Measurements from ENCODE around the gene LRRC32. TPM values are rescaled to one million over a fixed set of nuclear protein-coding genes. Genes with fewer than 3 reads are reported as not detected.

LRRC32 gene
- total and polyA plus RNA-seq, 3 experiments from 2014 or later: 0.06 to 2.8 (median 1.5) TPM

GRCh38 chr11:76695133-76695532 lies 24.6 kb upstream of the LRRC32 start:
- H3K27ac Mint-ChIP-seq: no peak overlapping the region
- H3K4me3 Mint-ChIP-seq: no peak overlapping the region
- no peaks in the 10 kb centered on the region for H3K4me1 Mint-ChIP-seq
- H3K4me1 ChIP-seq (ENCODE audit: insufficient read depth, low read length): no peaks in the 10 kb centered on the region
- no peak overlapping the region for H3K27ac ChIP-seq (ENCODE audit: low read depth, low read length)
- H3K9me3 ChIP-seq (ENCODE audit: low read length): no peaks in the 10 kb centered on the region
- POLR2A ChIA-PET: no interaction called here
- no peaks in the 10 kb centered on the region for H3K9me3 Mint-ChIP-seq
- no peaks in the 10 kb centered on the region for H3K36me3 Mint-ChIP-seq
- no peak overlapping the region for H3K4me3 ChIP-seq (ENCODE audit: low read length)
- H3K27me3 ChIP-seq (ENCODE audit: insufficient read depth, low read length, poor library complexity, severe bottlenecking): no peaks in the 10 kb centered on the region
- no peak for DNase-seq
- H3K36me3 ChIP-seq (ENCODE audit: insufficient read depth, low read length): no peaks in the 10 kb centered on the region
- CTCF ChIA-PET: no interaction called here
- peaks cover 2 to 10% of the 10 kb centered on the region in 2 donors for H3K27me3 Mint-ChIP-seq

- ChIA-PET POLR2A (no interaction called here), CTCF (no interaction called here)
- no peaks in the 10 kb centered on the region for H3K9me3 Mint-ChIP-seq
- no peaks in the 10 kb centered on the region for H3K36me3 ChIP-seq (ENCODE audit: insufficient read depth, low read length)
- H3K4me3 ChIP-seq (ENCODE audit: low read length): no peak overlapping the region
- DNase-seq: no peak
- no peaks in the 10 kb centered on the region for H3K36me3 Mint-ChIP-seq
- H3K27ac Mint-ChIP-seq: no peak overlapping the region
- no peaks in the 10 kb centered on the region for H3K4me1 Mint-ChIP-seq
- H3K27me3 Mint-ChIP-seq: peaks cover 0 to 10% of the 10 kb centered on the region in 2 donors
- no peak overlapping the region for H3K27ac ChIP-seq (ENCODE audit: low read depth, low read length)
- H3K4me1 ChIP-seq (ENCODE audit: insufficient read depth, low read length): no peaks in the 10 kb centered on the region
- H3K4me3 Mint-ChIP-seq: no peak overlapping the region
- H3K9me3 ChIP-seq (ENCODE audit: low read length): no peaks in the 10 kb centered on the region
- H3K27me3 ChIP-seq (ENCODE audit: insufficient read depth, low read length, poor library complexity, severe bottlenecking): no peaks in the 10 kb centered on the region
Observed at GRCh38 chr11:76694664-76695063, 24.1 kb upstream of the LRRC32 start.

- ChIA-PET CTCF (interaction anchor here (1.4 kb wide), 1 partner anchor 64 kb away, joined by 3 read pairs; no protein-coding TSS in a partner anchor), POLR2A (no interaction called here)
- H3K4me3 Mint-ChIP-seq: no peak overlapping the region
- Histone ChIP-seq H3K4me3 (ENCODE audit: low read length) (no peak overlapping the region), H3K27me3 (ENCODE audit: insufficient read depth, low read length, poor library complexity, severe bottlenecking) (no peaks in the 10 kb centered on the region), H3K27ac (ENCODE audit: low read depth, low read length) (no peak overlapping the region), H3K9me3 (ENCODE audit: low read length) (no peaks in the 10 kb centered on the region), H3K36me3 (ENCODE audit: insufficient read depth, low read length) (no peaks in the 10 kb centered on the region), H3K4me1 (ENCODE audit: insufficient read depth, low read length) (no peaks in the 10 kb centered on the region)
- H3K27me3 Mint-ChIP-seq: peaks cover under 1 to 10% of the 10 kb centered on the region in 2 donors
- no peaks in the 10 kb centered on the region for H3K36me3 Mint-ChIP-seq
- H3K27ac Mint-ChIP-seq: no peak overlapping the region
- no peak for DNase-seq
- no peaks in the 10 kb centered on the region for H3K4me1 Mint-ChIP-seq
- H3K9me3 Mint-ChIP-seq: no peaks in the 10 kb centered on the region
Observed at GRCh38 chr11:76693806-76694205, 23.3 kb upstream of the LRRC32 start.

GRCh38 chr11:76692956-76693355 lies 22.4 kb upstream of the LRRC32 start:
- H3K36me3 Mint-ChIP-seq: no peaks in the 10 kb centered on the region
- DNase-seq: no peak
- no peak overlapping the region for H3K4me3 Mint-ChIP-seq
- no peak overlapping the region for H3K27ac ChIP-seq (ENCODE audit: low read depth, low read length)
- peaks cover 3 to 12% of the 10 kb centered on the region in 2 donors for H3K27me3 Mint-ChIP-seq
- no peaks in the 10 kb centered on the region for H3K4me1 Mint-ChIP-seq
- no peak overlapping the region for H3K27ac Mint-ChIP-seq
- CTCF ChIA-PET: interaction anchor here (1.4 kb wide), 1 partner anchor 63 kb away, joined by 3 read pairs; no protein-coding TSS in a partner anchor
- no peaks in the 10 kb centered on the region for H3K4me1 ChIP-seq (ENCODE audit: insufficient read depth, low read length)
- H3K4me3 ChIP-seq (ENCODE audit: low read length): no peak overlapping the region
- no peaks in the 10 kb centered on the region for H3K36me3 ChIP-seq (ENCODE audit: insufficient read depth, low read length)
- POLR2A ChIA-PET: no interaction called here
- no peaks in the 10 kb centered on the region for H3K9me3 Mint-ChIP-seq
- H3K9me3 ChIP-seq (ENCODE audit: low read length): no peaks in the 10 kb centered on the region
- no peaks in the 10 kb centered on the region for H3K27me3 ChIP-seq (ENCODE audit: insufficient read depth, low read length, poor library complexity, severe bottlenecking)

GRCh38 chr11:76691655-76692054 lies 21.1 kb upstream of the LRRC32 start:
- H3K9me3 ChIP-seq (ENCODE audit: low read length): no peaks in the 10 kb centered on the region
- no peak overlapping the region for H3K4me3 Mint-ChIP-seq
- ChIA-PET POLR2A (no interaction called here), CTCF (interaction anchor here (0.7 kb wide), 1 partner anchor 11 kb away, joined by 3 read pairs; no protein-coding TSS in a partner anchor)
- no peaks in the 10 kb centered on the region for H3K36me3 Mint-ChIP-seq
- peaks cover 5 to 9% (median 6%) of the 10 kb centered on the region in 3 donors for H3K4me1 Mint-ChIP-seq
- H3K27me3 Mint-ChIP-seq: peaks cover 6 to 14% of the 10 kb centered on the region in 2 donors
- H3K9me3 Mint-ChIP-seq: no peaks in the 10 kb centered on the region
- peaks cover 2% of the 10 kb centered on the region for H3K4me1 ChIP-seq (ENCODE audit: insufficient read depth, low read length)
- H3K4me3 ChIP-seq (ENCODE audit: low read length): no peak overlapping the region
- H3K36me3 ChIP-seq (ENCODE audit: insufficient read depth, low read length): no peaks in the 10 kb centered on the region
- H3K27ac Mint-ChIP-seq: no peak overlapping the region
- H3K27ac ChIP-seq (ENCODE audit: low read depth, low read length): no peak overlapping the region
- H3K27me3 ChIP-seq (ENCODE audit: insufficient read depth, low read length, poor library complexity, severe bottlenecking): no peaks in the 10 kb centered on the region
- DNase-seq: no peak

GRCh38 chr11:76690736-76691135 lies 20.2 kb upstream of the LRRC32 start:
- Mint-ChIP-seq H3K36me3 (no peaks in the 10 kb centered on the region), H3K27me3 (peaks cover 6 to 14% of the 10 kb centered on the region in 2 donors), H3K4me1 (peaks cover 13 to 18% (median 14%) of the 10 kb centered on the region in 3 donors), H3K4me3 (no peak overlapping the region), H3K27ac (no peak overlapping the region), H3K9me3 (no peaks in the 10 kb centered on the region)
- peaks cover 10% of the 10 kb centered on the region for H3K4me1 ChIP-seq (ENCODE audit: insufficient read depth, low read length)
- no peak overlapping the region for H3K4me3 ChIP-seq (ENCODE audit: low read length)
- no peak for DNase-seq
- H3K27me3 ChIP-seq (ENCODE audit: insufficient read depth, low read length, poor library complexity, severe bottlenecking): no peaks in the 10 kb centered on the region
- no peak overlapping the region for H3K27ac ChIP-seq (ENCODE audit: low read depth, low read length)
- no peaks in the 10 kb centered on the region for H3K36me3 ChIP-seq (ENCODE audit: insufficient read depth, low read length)
- H3K9me3 ChIP-seq (ENCODE audit: low read length): no peaks in the 10 kb centered on the region
- ChIA-PET CTCF (interaction anchor here (1.4 kb wide), 1 partner anchor 31 kb away, joined by 3 read pairs; no protein-coding TSS in a partner anchor), POLR2A (no interaction called here)

- peaks cover 13 to 18% (median 14%) of the 10 kb centered on the region in 3 donors for H3K4me1 Mint-ChIP-seq
- CTCF ChIA-PET: interaction anchor here (1.4 kb wide), 1 partner anchor 32 kb away, joined by 3 read pairs; no protein-coding TSS in a partner anchor
- no peak overlapping the region for H3K4me3 Mint-ChIP-seq
Observed at GRCh38 chr11:76689313-76690260, 19.0 kb upstream of the LRRC32 start.

GRCh38 chr11:76688146-76688545 lies 17.6 kb upstream of the LRRC32 start:
- H3K27me3 Mint-ChIP-seq: peaks cover 6 to 11% of the 10 kb centered on the region in 2 donors
- ChIA-PET CTCF (no interaction called here), POLR2A (no interaction called here)
- Histone ChIP-seq H3K27me3 (ENCODE audit: insufficient read depth, low read length, poor library complexity, severe bottlenecking) (no peaks in the 10 kb centered on the region), H3K4me3 (ENCODE audit: low read length) (no peak overlapping the region), H3K4me1 (ENCODE audit: insufficient read depth, low read length) (peaks cover 11% of the 10 kb centered on the region), H3K36me3 (ENCODE audit: insufficient read depth, low read length) (no peaks in the 10 kb centered on the region), H3K27ac (ENCODE audit: low read depth, low read length) (no peak overlapping the region), H3K9me3 (ENCODE audit: low read length) (no peaks in the 10 kb centered on the region)
- H3K4me3 Mint-ChIP-seq: no peak overlapping the region
- peaks cover 0 to 3% (median 0%) of the 10 kb centered on the region in 5 donors for H3K9me3 Mint-ChIP-seq
- peaks cover 13 to 18% (median 14%) of the 10 kb centered on the region in 3 donors for H3K4me1 Mint-ChIP-seq
- H3K36me3 Mint-ChIP-seq: no peaks in the 10 kb centered on the region
- no peak overlapping the region for H3K27ac Mint-ChIP-seq
- no peak for DNase-seq

More at GRCh38 chr11:76689313-76690260, 19.0 kb upstream of the LRRC32 start:
- H3K27ac Mint-ChIP-seq: peak overlapping the region in 1 of 8 donors; percentile 97
- no peak for DNase-seq
- H3K36me3 ChIP-seq (ENCODE audit: insufficient read depth, low read length): no peaks in the 10 kb centered on the region
- no peaks in the 10 kb centered on the region for H3K27me3 ChIP-seq (ENCODE audit: insufficient read depth, low read length, poor library complexity, severe bottlenecking)
- H3K36me3 Mint-ChIP-seq: no peaks in the 10 kb centered on the region
- no peaks in the 10 kb centered on the region for H3K9me3 Mint-ChIP-seq
- H3K27ac ChIP-seq (ENCODE audit: low read depth, low read length): no peak overlapping the region
- POLR2A ChIA-PET: no interaction called here
- peaks cover 11% of the 10 kb centered on the region for H3K4me1 ChIP-seq (ENCODE audit: insufficient read depth, low read length)
- no peak overlapping the region for H3K4me3 ChIP-seq (ENCODE audit: low read length)
- H3K27me3 Mint-ChIP-seq: peaks cover 6 to 14% of the 10 kb centered on the region in 2 donors
- H3K9me3 ChIP-seq (ENCODE audit: low read length): no peaks in the 10 kb centered on the region
